PC-3 (cell line): Measurements from ENCODE around the gene GPR68. TPM values are rescaled to one million over a fixed set of nuclear protein-coding genes. Genes with fewer than 3 reads are reported as not detected.
"Not testable (repeated sequence)": the region's sequence is repeated elsewhere in the genome, so short reads cannot be mapped to it uniquely, and the experiment has no call there.

Source experiments
- ATAC-seq: fragments of 200-7000 bp; cut with Tn5 transposase; 2 replicates; pipeline ENCODE4 v1.9.1; 2020; ENCODE audit warnings: mild to moderate bottlenecking, moderate library complexity
- BruUV-seq: library from RNA; stranded (reverse); fragments of 400-500 nt; replicated peaks from 2 replicates; lab custom pipeline; 2021; lab: Mats Ljungman, UMichigan
- CTCF ChIA-PET: fragments of 300-600 bp; sonication (Branson Sonifier 250); formaldehyde crosslinking; loops from one replicate; lab custom pipeline; 2022; ENCODE audit warnings: antibody characterized with exemption; lab: Charles Lee
- POLR2A ChIA-PET: fragments of 300-600 bp; sonication (Branson Sonifier 250); formaldehyde crosslinking; loops from one replicate; lab custom pipeline; 2022; ENCODE audit warnings: antibody characterized with exemption; ENCODE audit not compliant: unreplicated experiment; lab: Charles Lee
- DNase-seq: peaks from one replicate; pipeline ENCODE4 v3.0.0-alpha.2; 2015
- H2AFZ ChIP-seq: fragments of 300-600 bp; sonication (generic); 2 replicates; pipeline ENCODE4 v1.6.0; 2016; ENCODE audit warnings: antibody characterized with exemption, low read length
- H3F3A ChIP-seq: fragments of 300-600 bp; sonication (generic); one replicate; pipeline ENCODE4 v1.6.0; 2017; ENCODE audit warnings: antibody characterized with exemption, low read length, control low read depth, mild to moderate bottlenecking; ENCODE audit not compliant: unreplicated experiment
- H3K27ac ChIP-seq: fragments of 300-600 bp; sonication (generic); 2 replicates; pipeline ENCODE4 v1.5.1; 2016; ENCODE audit warnings: mild to moderate bottlenecking, low read length
- H3K27me3 ChIP-seq: fragments of 300-600 bp; sonication (generic); 2 replicates; pipeline ENCODE4 v1.6.1; 2016; ENCODE audit warnings: low read length, mixed read lengths
- H3K36me3 ChIP-seq: fragments of 300-600 bp; sonication (generic); 2 replicates; pipeline ENCODE4 v1.6.1; 2016; ENCODE audit warnings: low read depth, mixed run types, low read length, mixed read lengths
- H3K4me1 ChIP-seq: fragments of 300-600 bp; sonication (generic); 2 replicates; pipeline ENCODE4 v1.5.1; 2016; ENCODE audit warnings: low read length; ENCODE audit not compliant: insufficient read depth
- H3K4me2 ChIP-seq: fragments of 300-600 bp; sonication (generic); 2 replicates; pipeline ENCODE4 v1.6.0; 2016; ENCODE audit warnings: low read length
- H3K4me3 ChIP-seq: fragments of 300-600 bp; sonication (generic); 2 replicates; pipeline ENCODE4 v1.5.1; 2016; ENCODE audit warnings: mild to moderate bottlenecking, low read length, mixed read lengths
- H3K79me2 ChIP-seq: fragments of 300-600 bp; sonication (generic); 2 replicates; pipeline ENCODE4 v1.6.1; 2017; ENCODE audit warnings: low read length, mixed read lengths
- H3K9ac ChIP-seq: fragments of 300-600 bp; sonication (generic); 2 replicates; pipeline ENCODE4 v1.6.0; 2016; ENCODE audit warnings: mild to moderate bottlenecking, low read length
- H3K9me2 ChIP-seq: fragments of 300-600 bp; sonication (generic); replicated peaks from 2 replicates; pipeline ENCODE4 v1.6.1; 2016; ENCODE audit warnings: mixed run types, low read length, mixed read lengths
- H3K9me3 ChIP-seq: fragments of 300-600 bp; sonication (generic); 2 replicates; pipeline ENCODE4 v1.6.1; 2016; ENCODE audit warnings: low read length, mixed read lengths
- H4K20me1 ChIP-seq: fragments of 300-600 bp; sonication (generic); 2 replicates; pipeline ENCODE4 v1.6.1; 2016; ENCODE audit warnings: low read length, mixed read lengths
- CTCF ChIP-seq: fragments of 300-600 bp; sonication (generic); conservative IDR thresholded peaks from 2 replicates; pipeline ENCODE4 v1.5.1; 2017; ENCODE audit warnings: antibody characterized with exemption, low read depth, mild to moderate bottlenecking, low read length
- EZH2 ChIP-seq: fragments of 300-600 bp; sonication (generic); IDR thresholded peaks from one replicate; pipeline ENCODE4 v1.6.1; 2017; ENCODE audit warnings: antibody characterized with exemption, mild to moderate bottlenecking, low read length; ENCODE audit not compliant: unreplicated experiment
- EZH2phosphoT487 ChIP-seq: fragments of 300-600 bp; sonication (generic); IDR thresholded peaks from 2 replicates; pipeline ENCODE4 v1.6.1; 2018; ENCODE audit warnings: mild to moderate bottlenecking, antibody characterized with exemption, low read length, borderline replicate concordance
- intact Hi-C: fragments of 100-400 bp; cut with micrococcal nuclease; formaldehyde crosslinking; loops from 2 replicates; pipeline ENCODE4 v1.9.0; 2023
- total RNA-seq: library from RNA; depleted of rRNA; stranded (reverse); fragments of >200 nt; gene quantifications from 2 replicates; pipeline ENCODE4 v1.2.3, GENCODE V29; 2014

Gene GPR68
- total RNA-seq, 1 experiment from 2014 or later, result 1.5 TPM

- no peak overlapping the region for H3K9ac ChIP-seq
- no peak overlapping the region; the same call in 1 of the 2 replicates for H3K27ac ChIP-seq
- H3K9me3 ChIP-seq, result no peaks in the 10 kb centered on the region
- no peaks in the 10 kb centered on the region for H3K79me2 ChIP-seq
- H3K36me3 ChIP-seq, result no peaks in the 10 kb centered on the region
- H2AFZ ChIP-seq, result peak overlapping the region; percentile 58
- ATAC-seq (peak; percentile 86), DNase-seq (peak; percentile 52)
- H3F3A ChIP-seq, result no peaks in the 10 kb centered on the region
- H4K20me1 ChIP-seq, result no peaks in the 10 kb centered on the region
- H3K27me3 ChIP-seq, result no peaks in the 10 kb centered on the region
- intact Hi-C loops, result no loop called here
- no TSS peak for BruUV-seq
- peaks cover 9% of the 10 kb centered on the region for H3K4me1 ChIP-seq
- ChIA-PET POLR2A (interaction anchor here (0.5 to 0.6 kb wide), 3 partner anchors 10 to 951 kb away, joined by 3 to 14 read pairs (median 6); no protein-coding TSS in a partner anchor), CTCF (no interaction called here)
- peak overlapping the region; percentile 12; the same call in 1 of the 2 replicates for H3K4me2 ChIP-seq
- TF ChIP-seq EZH2 (no peak), CTCF (no peak), EZH2phosphoT487 (no peak)
- no peak overlapping the region for H3K4me3 ChIP-seq
- no peaks in the 10 kb centered on the region for H3K9me2 ChIP-seq
These were observed 42.1 kb downstream of the GPR68 start for GRCh38 chr14:91202234-91202974.

GRCh38 chr14:91200802-91201201 is 43.7 kb downstream of the GPR68 start:
- H3K27me3 ChIP-seq, H3K4me1 ChIP-seq, BruUV-seq, H3K27ac ChIP-seq, H3K9ac ChIP-seq, H2AFZ ChIP-seq, CTCF ChIA-PET, H3K79me2 ChIP-seq, H3K4me3 ChIP-seq, intact Hi-C loops, POLR2A ChIA-PET, H4K20me1 ChIP-seq, H3K4me2 ChIP-seq, DNase-seq, H3K36me3 ChIP-seq, H3K9me3 ChIP-seq, H3F3A ChIP-seq, H3K9me2 ChIP-seq, ATAC-seq: not testable (repeated sequence)

GRCh38 chr14:91197631-91198030 is 46.9 kb downstream of the GPR68 start:
- CTCF ChIA-PET, result no interaction called here
- no peak overlapping the region for H3K4me2 ChIP-seq
- no peak overlapping the region for H3K4me3 ChIP-seq
- peaks cover 7% of the 10 kb centered on the region for H3K4me1 ChIP-seq
- BruUV-seq, result no TSS peak
- ATAC-seq, result no peak
- POLR2A ChIA-PET, result no interaction called here
- no peaks in the 10 kb centered on the region for H3K9me2 ChIP-seq
- H3F3A ChIP-seq, result no peaks in the 10 kb centered on the region
- no peak for DNase-seq
- H4K20me1 ChIP-seq, result no peaks in the 10 kb centered on the region
- no peak overlapping the region for H3K27ac ChIP-seq
- H3K27me3 ChIP-seq, result no peaks in the 10 kb centered on the region
- intact Hi-C loops, result loop anchor here (10.0 kb wide), 1 partner anchor 743 kb away; no protein-coding TSS in a partner anchor
- H2AFZ ChIP-seq, result no peak overlapping the region
- no peaks in the 10 kb centered on the region for H3K79me2 ChIP-seq
- no peaks in the 10 kb centered on the region for H3K36me3 ChIP-seq
- H3K9ac ChIP-seq, result no peak overlapping the region
- H3K9me3 ChIP-seq, result no peaks in the 10 kb centered on the region
- TF ChIP-seq EZH2phosphoT487 (no peak), EZH2 (no peak), CTCF (no peak)
